CD4-positive, alpha-beta T cell treated with Interleukin-1 beta for 1 hour (primary cell): ENCODE results near the gene KRTAP1-3.
"Not testable (repeated sequence)": the region's sequence is repeated elsewhere in the genome, so short reads cannot be mapped to it uniquely, and the experiment has no call there.

Experiments
- DNase-seq, 2 donors: peaks; one replicate each; pipeline ENCODE4 v3.0.0-alpha.2; 2020 to 2022

The KRTAP1-3 gene

DNA sequence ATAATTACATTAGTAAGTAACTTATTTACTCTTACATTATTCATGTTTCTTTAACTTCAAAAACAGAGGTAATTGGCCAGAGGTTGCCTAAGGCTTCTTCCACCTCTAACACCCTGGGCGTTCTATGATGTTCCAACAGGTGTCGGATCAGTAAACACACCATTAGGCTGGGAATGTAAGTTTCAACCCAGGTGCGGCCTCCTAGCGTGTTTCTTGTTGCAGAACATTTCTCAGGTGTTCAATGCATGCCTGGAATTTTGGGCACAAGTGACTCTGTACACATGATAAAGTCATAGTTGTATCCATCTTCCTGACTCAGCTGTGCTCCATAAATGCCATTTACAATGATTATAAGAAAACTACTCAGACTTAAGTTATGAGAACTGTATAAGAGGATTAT, 19.4 kb upstream of the KRTAP1-3 start:
- DNase-seq = no peak

DNA sequence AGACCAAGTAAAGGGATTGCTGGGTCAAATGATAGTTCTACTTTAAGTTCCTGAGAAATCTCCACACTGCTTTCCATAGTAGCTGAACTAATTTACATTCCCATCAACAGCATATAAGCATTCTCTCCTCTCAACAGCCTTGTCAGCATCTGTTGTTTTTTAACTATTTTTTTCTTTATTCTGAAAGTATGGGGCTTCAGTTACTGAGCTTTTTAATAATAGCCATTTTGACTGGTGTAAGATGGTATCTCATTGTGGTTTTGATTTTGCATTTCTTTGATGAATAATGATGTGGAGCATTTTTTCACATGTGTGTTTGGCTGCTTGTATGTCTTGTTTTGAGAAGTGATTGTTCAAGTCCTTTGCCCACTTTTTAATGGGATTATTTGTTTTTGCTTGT, 17.9 kb upstream of the KRTAP1-3 start:
- no peak for DNase-seq

GRCh38 chr17:41049110-41049509, 14.4 kb upstream of the KRTAP1-3 start:
- DNase-seq = no peak

GRCh38 chr17:41048441-41048840, 13.8 kb upstream of the KRTAP1-3 start:
- DNase-seq = no peak

DNA sequence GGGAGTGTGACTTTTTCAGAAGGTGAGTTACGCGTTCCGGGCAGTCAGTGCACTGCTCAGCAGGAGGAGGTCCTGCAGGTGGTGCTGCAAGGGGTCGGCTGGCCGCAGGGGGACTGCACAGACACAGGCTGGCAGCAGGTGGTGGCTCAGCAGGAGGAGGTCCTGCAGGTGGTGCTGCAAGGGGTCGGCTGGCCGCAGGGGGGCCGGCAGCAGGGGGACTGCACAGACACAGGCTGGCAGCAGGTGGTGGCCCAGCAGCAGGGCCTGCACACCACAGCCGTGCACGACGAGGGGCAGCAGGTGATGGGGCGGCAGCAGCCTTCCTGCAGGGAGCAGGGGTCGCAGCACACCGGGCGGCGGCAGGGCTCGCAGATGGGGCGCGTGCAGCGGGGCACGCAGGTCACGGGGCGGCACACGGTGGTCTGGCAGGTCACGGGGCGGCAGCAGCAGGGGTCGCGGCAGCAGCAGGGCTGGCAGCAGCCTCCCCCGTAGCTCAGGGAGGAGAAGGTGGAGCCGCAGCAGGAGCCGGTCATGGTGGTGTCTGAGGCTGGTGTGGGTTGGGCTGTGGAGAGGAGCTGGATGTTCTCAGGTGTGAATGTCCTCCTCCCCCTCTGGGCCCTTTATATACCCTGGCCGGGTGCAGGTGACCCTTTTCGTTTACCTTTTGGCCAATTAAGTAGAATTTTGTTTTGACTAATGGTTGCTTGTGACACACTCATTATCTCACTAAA, 12.2 kb upstream of the KRTAP1-3 start, which contains the start of gene KRTAP2-1:
TSS of gene KRTAP2-1 (minus strand) at position 582 of the 731 bp plus-strand sequence. CDS start at position 533, 49 bp downstream.
- not testable (repeated sequence) for DNase-seq

DNA sequence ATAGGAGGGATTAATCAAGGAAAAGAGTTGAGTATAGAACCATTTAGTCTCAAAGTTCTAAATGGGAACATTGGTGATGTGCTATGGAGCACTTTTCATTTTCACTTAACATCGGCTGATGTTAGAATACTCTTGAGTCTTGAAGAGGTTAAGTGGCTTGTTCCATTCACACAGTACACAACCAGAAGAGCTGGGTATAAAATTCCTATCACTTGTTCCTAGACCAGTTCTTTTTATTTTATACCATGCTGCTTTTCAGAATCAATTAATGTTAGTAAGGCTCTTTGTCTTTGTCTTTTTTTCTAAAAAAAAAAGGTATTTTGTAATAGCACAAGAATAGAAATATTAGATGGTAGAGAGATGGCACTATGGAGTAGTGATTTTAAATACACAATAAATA, 8.3 kb upstream of the KRTAP1-3 start:
- DNase-seq = no peak

- not testable (repeated sequence) for DNase-seq
Observed at GRCh38 chr17:41040783-41041571, 6.3 kb upstream of the KRTAP1-3 start, which contains the start of gene KRTAP1-1. Gene KRTAP1-1 (minus strand): TSS chr17:41041450. CDS start chr17:41041397, 53 bp downstream.

DNA sequence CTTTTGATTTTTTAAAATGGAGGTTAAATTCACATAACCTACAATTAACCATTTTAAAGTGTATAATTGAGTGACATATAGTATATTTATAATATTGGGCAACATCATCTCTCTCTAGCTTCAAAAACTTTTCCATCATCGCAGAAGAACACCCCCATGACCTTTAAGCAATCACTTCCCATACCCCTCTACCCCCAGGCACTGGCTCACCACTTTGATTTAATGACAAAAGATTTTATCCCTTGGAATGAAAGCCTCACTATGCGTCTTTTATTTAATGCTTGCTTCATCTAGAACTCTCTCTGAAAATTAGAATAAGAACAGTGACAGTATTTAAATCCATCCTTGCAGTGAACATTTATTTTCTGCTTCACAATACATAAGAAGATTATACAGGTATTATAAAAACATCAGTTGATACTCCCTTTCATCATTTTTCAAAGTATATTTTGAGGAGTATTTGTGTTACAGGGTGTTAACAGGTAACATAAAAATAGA, 3.2 kb upstream of the KRTAP1-3 start:
- no peak for DNase-seq

DNA sequence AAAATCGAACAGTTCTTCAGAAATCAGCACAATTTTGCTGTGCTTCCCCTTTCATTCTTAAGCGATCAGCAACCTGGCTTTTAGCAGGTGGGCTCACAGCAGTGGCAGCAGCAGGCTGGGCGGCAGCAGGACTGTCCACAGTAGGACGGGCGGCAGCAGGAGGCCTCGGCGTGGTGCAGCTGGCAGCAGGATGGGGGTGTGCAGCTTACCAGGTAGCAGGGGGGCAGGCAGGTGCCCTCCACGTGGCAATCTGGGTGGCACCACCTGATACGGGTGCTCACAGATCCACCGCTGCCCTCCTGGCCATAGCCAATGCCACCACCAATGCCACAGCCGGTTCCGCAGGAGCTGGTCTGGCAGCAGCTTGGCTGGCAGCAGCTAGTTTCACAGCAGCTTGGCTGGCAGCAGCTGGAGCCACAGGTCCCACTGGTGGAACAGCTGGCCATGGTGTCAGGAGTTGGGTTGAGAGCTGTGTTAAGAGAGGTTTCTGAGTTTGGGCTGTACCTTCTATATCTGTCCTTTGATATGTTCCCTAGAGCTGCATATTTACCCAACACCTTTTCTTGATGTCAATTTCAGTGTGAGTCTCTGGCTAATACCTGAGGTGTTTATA, 4.9 kb downstream of the KRTAP1-3 start, which contains the start of gene KRTAP1-4:
TSS of gene KRTAP1-4 (minus strand) at position 563 of the 613 bp plus-strand sequence. CDS start at position 446, 117 bp downstream.
- DNase-seq = no peak

GRCh38 chr17:41026715-41027471, 7.8 kb downstream of the KRTAP1-3 start, which contains the start of gene KRTAP1-5:
Gene KRTAP1-5 (minus strand): TSS chr17:41027208. CDS start chr17:41027155, 53 bp downstream.
- DNase-seq = no peak

GRCh38 chr17:41024697-41025096, 10.0 kb downstream of the KRTAP1-3 start:
- no peak for DNase-seq

- DNase-seq = no peak
Observed at GRCh38 chr17:41020336-41020735, 14.3 kb downstream of the KRTAP1-3 start.

- no peak for DNase-seq
Observed at GRCh38 chr17:41019415-41019814, 15.3 kb downstream of the KRTAP1-3 start.

GRCh38 chr17:41018541-41018940, 16.1 kb downstream of the KRTAP1-3 start:
- DNase-seq = no peak

DNA sequence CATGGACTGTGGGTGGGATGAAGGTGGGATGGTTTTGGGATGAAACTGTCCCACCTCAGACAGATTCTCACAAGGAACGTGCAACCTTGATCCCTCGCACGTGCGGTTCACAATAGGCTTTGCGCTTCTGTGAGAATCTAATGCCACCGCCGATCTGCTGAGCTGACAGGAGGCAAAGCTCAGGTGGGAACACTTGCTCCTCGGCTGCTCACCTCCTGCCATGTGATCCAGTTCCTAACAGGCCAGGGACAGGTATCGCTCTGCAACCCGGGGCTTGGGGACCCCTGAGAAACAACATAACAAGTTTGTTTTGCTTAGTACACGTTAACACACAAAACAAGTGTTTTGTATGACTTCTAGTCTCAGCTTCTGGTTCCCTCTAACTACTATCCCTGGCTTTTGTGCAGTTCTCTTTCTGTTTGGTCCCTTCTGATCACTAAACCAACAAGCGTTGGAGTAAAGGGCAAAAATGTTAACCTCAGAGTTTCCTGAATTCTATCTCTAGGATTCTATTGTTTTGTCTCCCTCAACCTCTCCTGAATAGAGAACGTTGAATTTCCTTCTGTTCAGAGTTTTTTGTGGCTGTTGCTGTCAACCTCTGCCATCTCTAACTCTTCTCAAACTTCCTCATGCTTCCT, 18.0 kb downstream of the KRTAP1-3 start:
- no peak for DNase-seq

GRCh38 chr17:41015454-41015853, 19.2 kb downstream of the KRTAP1-3 start:
- DNase-seq = no peak

- DNase-seq = no peak
Observed at GRCh38 chr17:41013606-41014005, 21.1 kb downstream of the KRTAP1-3 start.

GRCh38 chr17:41013181-41013580, 21.5 kb downstream of the KRTAP1-3 start:
- no peak for DNase-seq

GRCh38 chr17:41012326-41013120, 22.2 kb downstream of the KRTAP1-3 start:
- DNase-seq = no peak

GRCh38 chr17:41010441-41010840, 24.2 kb downstream of the KRTAP1-3 start:
- no peak for DNase-seq

GRCh38 chr17:41009936-41010335, 24.7 kb downstream of the KRTAP1-3 start:
- DNase-seq = no peak
